Tibial nerve (tissue), 4 donors: ENCODE data around the gene SPATA1.

Experiments used
- EP300 ChIP-seq, 2 donors: sonication (generic); formaldehyde crosslinking; IDR thresholded peaks; one replicate each; pipeline ENCODE4 v1.6.1; 2017; ENCODE audit warnings: antibody characterized with exemption in 2 of 2, mild to moderate bottlenecking in 1 of 2
- POLR2A ChIP-seq, 2 donors: fragments of 450-650 bp; IDR thresholded peaks; one replicate each; pipeline ENCODE4 v1.6.1; 2017; ENCODE audit warnings: antibody characterized with exemption in 2 of 2, mild to moderate bottlenecking in 2 of 2, moderate library complexity in 2 of 2
- TF ChIP-seq, protein P1 (sequence below), 5 experiments: fragments of 200-600 bp in 3 of 5; fragments of 450-650 bp in 2 of 5; sonication (generic) in 3 of 5; IDR thresholded peaks; one replicate each; pipeline ENCODE4 v1.5.1; 2016 to 2019; ENCODE audit warnings: antibody characterized with exemption in 5 of 5, mild to moderate bottlenecking in 3 of 5, moderate library complexity in 2 of 5

DNA sequence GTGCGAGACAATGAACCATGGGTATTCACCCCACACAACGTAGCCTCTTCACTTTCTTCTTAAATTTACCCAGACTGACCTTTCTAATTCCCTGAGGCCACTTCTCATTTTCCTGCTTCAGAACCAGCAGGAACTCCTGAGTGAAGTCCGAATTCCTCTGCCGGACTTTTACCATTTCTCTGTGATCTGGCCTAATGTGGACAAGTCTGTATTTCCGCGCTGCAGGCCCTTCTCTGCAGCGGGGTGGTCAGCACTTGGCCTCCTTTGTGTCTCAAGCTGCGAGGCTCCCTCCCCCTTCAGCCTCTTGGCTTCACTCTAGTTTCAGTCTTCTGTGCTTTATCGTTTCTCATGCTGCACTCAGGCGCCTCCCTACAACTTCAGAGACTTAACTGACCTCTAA lies 77.5 kb downstream of the SPATA1 start:
- TF ChIP-seq, protein P1, sequence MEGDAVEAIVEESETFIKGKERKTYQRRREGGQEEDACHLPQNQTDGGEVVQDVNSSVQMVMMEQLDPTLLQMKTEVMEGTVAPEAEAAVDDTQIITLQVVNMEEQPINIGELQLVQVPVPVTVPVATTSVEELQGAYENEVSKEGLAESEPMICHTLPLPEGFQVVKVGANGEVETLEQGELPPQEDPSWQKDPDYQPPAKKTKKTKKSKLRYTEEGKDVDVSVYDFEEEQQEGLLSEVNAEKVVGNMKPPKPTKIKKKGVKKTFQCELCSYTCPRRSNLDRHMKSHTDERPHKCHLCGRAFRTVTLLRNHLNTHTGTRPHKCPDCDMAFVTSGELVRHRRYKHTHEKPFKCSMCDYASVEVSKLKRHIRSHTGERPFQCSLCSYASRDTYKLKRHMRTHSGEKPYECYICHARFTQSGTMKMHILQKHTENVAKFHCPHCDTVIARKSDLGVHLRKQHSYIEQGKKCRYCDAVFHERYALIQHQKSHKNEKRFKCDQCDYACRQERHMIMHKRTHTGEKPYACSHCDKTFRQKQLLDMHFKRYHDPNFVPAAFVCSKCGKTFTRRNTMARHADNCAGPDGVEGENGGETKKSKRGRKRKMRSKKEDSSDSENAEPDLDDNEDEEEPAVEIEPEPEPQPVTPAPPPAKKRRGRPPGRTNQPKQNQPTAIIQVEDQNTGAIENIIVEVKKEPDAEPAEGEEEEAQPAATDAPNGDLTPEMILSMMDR (IDR thresholded peaks at IDR 0.05): no peak
- TF ChIP-seq POLR2A (IDR thresholded peaks at IDR 0.05) (no peak), EP300 (IDR thresholded peaks at IDR 0.05) (no peak)
